ENCODE measurements around the gene EPSTI1. TPM values are rescaled to one million over a fixed set of nuclear protein-coding genes. Genes with fewer than 3 reads are reported as not detected.

Gene EPSTI1
- polyA plus RNA-seq, 2 donors, result 0.65 to 0.84 TPM

DNA sequence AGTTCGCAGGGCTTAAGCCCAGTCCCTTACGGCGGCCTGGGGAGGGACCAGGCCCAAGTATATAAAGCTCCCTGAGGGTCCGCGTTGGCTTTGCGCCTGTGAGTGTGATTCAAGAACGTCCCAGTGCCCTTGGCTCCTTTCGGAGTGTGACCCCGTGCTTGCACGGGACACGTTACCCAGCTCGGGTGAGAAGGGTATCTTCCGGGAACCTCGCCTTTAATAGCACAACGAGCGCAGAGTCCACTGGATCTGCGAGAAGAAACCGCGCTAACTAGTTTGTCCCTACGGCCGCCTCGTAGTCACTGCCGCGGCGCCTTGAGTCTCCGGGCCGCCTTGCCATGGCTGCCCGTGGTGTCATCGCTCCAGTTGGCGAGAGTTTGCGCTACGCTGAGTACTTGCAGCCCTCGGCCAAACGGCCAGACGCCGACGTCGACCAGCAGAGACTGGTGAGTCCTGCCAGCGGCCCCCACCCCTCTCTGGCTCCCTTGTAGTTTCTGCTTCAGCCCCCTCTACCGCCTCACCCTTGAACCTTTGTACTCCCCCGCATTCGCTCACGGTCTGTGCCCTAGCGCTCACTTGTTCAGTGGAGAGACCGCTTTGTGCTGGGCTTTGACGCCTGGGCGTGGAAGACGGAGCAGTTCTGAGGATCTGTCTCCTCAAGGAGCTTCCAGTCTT, 31.4 kb upstream of the EPSTI1 start, which contains the start of gene DNAJC15:
DNAJC15 (plus strand) TSS at position 298 of the 675 bp plus-strand sequence; CDS start at position 339, 41 bp downstream.
- H3K4me3 ChIP-seq (ENCODE audit: low read depth in 1 of 2, low read length in 2 of 2), result peak within 1 kb of the TSS; percentile 58 to 81
- WGBS, 2 donors, result 1 to 4% methylated on average over 48 of the region's 48 CpGs
- H3K9me3 ChIP-seq (ENCODE audit: control insufficient read depth in 2 of 2, insufficient read depth in 1 of 2, low read depth in 1 of 2, low read length in 1 of 2), result no peaks in the 10 kb centered on the region
- H3K4me1 ChIP-seq (ENCODE audit: control insufficient read depth in 2 of 2, insufficient read depth in 2 of 2, low read length in 1 of 2), result peaks cover 0 to 2% of the 10 kb centered on the region in 2 donors
- peaks cover 0 to 2% of the 10 kb centered on the region in 2 donors for H3K36me3 ChIP-seq (ENCODE audit: control insufficient read depth in 2 of 2, insufficient read depth in 2 of 2, low read length in 1 of 2)
- H3K27me3 ChIP-seq (ENCODE audit: control insufficient read depth in 1 of 2, insufficient read depth in 2 of 2, low read length in 2 of 2), result no peaks in the 10 kb centered on the region
- peak within 1 kb of the TSS; percentile 71 to 90 for H3K27ac ChIP-seq (ENCODE audit: low read depth in 2 of 2, low read length in 1 of 2)

DNA sequence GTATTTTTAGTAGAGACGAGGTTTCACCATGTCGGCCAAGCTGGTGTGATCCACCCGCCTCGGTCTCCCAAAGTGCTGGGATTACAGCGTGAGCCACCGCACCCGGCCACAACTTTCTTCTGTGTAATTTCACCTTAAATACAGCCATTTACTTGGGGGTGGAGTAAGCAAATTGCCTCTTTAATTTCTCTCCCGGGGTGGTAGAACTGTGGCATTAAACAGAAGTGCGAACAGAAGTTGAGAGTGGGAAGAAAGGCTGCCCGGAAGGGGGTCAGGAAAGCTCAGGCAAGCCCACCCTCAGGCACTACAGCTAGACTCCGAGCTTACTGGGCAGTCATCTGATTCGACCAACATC, 30.9 kb upstream of the EPSTI1 start:
- Histone ChIP-seq H3K4me3 (ENCODE audit: low read depth in 1 of 2, low read length in 2 of 2) (peak overlapping the region; percentile 58 to 81), H3K4me1 (ENCODE audit: control insufficient read depth in 2 of 2, insufficient read depth in 2 of 2, low read length in 1 of 2) (peaks cover 0 to 2% of the 10 kb centered on the region in 2 donors), H3K27ac (ENCODE audit: low read depth in 2 of 2, low read length in 1 of 2) (peak overlapping the region; percentile 71 to 90), H3K27me3 (ENCODE audit: control insufficient read depth in 1 of 2, insufficient read depth in 2 of 2, low read length in 2 of 2) (no peaks in the 10 kb centered on the region), H3K9me3 (ENCODE audit: control insufficient read depth in 2 of 2, insufficient read depth in 1 of 2, low read depth in 1 of 2, low read length in 1 of 2) (no peaks in the 10 kb centered on the region), H3K36me3 (ENCODE audit: control insufficient read depth in 2 of 2, insufficient read depth in 2 of 2, low read length in 1 of 2) (peaks cover 0 to 2% of the 10 kb centered on the region in 2 donors)
- 59 to 66% methylated on average over 12 of the region's 12 CpGs for WGBS, 2 donors

DNA sequence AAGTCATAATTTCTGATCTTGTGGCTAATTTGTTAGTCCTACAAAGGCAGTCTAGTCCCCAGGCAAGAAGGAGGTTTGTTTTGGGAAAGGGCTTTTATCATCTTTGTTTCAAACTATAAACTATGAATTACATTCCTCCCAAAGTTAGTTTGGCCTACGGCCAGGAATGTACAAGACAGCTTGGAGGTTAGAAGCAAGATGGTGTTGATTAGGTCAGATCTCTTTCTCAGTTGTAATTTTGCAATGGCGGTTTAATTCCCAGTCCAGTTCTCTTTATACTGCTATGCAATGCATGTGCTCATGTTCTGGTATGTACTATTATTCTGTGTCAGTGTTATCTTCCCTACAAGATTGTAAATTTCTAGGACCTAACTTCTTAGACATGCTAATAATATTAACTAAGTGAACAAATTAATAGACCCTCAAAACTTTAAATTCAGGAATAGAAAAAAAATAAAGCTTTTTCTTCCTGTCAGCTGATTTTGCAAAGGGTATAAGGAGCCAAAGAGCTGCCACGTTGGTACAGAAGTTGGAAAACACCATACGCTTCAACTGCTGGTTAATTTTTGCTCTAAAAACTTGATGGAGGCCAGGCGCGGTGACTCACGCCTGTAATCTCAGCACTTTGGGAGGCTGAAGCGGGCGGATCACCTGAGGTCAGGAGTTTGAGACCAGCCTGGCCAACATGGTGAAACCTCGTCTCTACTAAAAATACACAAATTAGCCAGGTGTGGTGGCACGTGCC, 30.1 kb upstream of the EPSTI1 start:
- no peaks in the 10 kb centered on the region for H3K9me3 ChIP-seq (ENCODE audit: control insufficient read depth in 2 of 2, insufficient read depth in 1 of 2, low read depth in 1 of 2, low read length in 1 of 2)
- no peaks in the 10 kb centered on the region for H3K27me3 ChIP-seq (ENCODE audit: control insufficient read depth in 1 of 2, insufficient read depth in 2 of 2, low read length in 2 of 2)
- no peaks in the 10 kb centered on the region for H3K36me3 ChIP-seq (ENCODE audit: control insufficient read depth in 2 of 2, insufficient read depth in 2 of 2, low read length in 1 of 2)
- 84 to 87% methylated on average over 11 of the region's 11 CpGs for WGBS, 2 donors
- H3K27ac ChIP-seq (ENCODE audit: low read depth in 2 of 2, low read length in 1 of 2), result no peak overlapping the region
- H3K4me1 ChIP-seq (ENCODE audit: control insufficient read depth in 2 of 2, insufficient read depth in 2 of 2, low read length in 1 of 2), result peaks cover 0 to 2% of the 10 kb centered on the region in 2 donors
- H3K4me3 ChIP-seq (ENCODE audit: low read depth in 1 of 2, low read length in 2 of 2), result no peak overlapping the region

DNA sequence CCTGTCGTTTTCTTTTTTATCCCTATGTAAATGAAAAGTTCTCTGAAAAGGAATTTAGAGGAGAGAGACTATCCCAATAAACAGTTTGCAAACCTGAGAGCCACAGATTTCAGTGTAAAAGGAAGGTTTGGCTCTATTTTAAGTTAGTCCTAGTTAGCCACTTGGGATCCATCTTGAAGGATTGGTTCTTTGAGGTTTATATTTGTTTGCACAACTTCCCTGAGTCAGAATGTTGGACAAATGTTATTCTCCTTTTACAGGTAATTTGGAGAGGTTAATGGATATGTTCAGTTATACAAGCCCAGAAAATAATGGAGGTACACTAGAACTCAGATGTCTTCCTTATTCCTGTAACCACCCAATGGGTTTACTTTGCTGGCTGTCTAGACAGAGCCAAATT, 28.8 kb upstream of the EPSTI1 start:
- WGBS, 2 donors, result 52 to 62% methylated on average over 1 of the region's 1 CpG
- H3K36me3 ChIP-seq (ENCODE audit: control insufficient read depth in 2 of 2, insufficient read depth in 2 of 2, low read length in 1 of 2), result no peaks in the 10 kb centered on the region
- no peaks in the 10 kb centered on the region for H3K9me3 ChIP-seq (ENCODE audit: control insufficient read depth in 2 of 2, insufficient read depth in 1 of 2, low read depth in 1 of 2, low read length in 1 of 2)
- H3K4me1 ChIP-seq (ENCODE audit: control insufficient read depth in 2 of 2, insufficient read depth in 2 of 2, low read length in 1 of 2), result peaks cover 0 to 2% of the 10 kb centered on the region in 2 donors
- H3K4me3 ChIP-seq (ENCODE audit: low read depth in 1 of 2, low read length in 2 of 2), result no peak overlapping the region
- H3K27me3 ChIP-seq (ENCODE audit: control insufficient read depth in 1 of 2, insufficient read depth in 2 of 2, low read length in 2 of 2), result no peaks in the 10 kb centered on the region
- no peak overlapping the region for H3K27ac ChIP-seq (ENCODE audit: low read depth in 2 of 2, low read length in 1 of 2)

GRCh38 chr13:43019811-43020210, 27.8 kb upstream of the EPSTI1 start:
- no peak overlapping the region for H3K27ac ChIP-seq (ENCODE audit: low read depth in 2 of 2, low read length in 1 of 2)
- no peaks in the 10 kb centered on the region for H3K4me1 ChIP-seq (ENCODE audit: control insufficient read depth in 2 of 2, insufficient read depth in 2 of 2, low read length in 1 of 2)
- no peaks in the 10 kb centered on the region for H3K27me3 ChIP-seq (ENCODE audit: control insufficient read depth in 1 of 2, insufficient read depth in 2 of 2, low read length in 2 of 2)
- H3K36me3 ChIP-seq (ENCODE audit: control insufficient read depth in 2 of 2, insufficient read depth in 2 of 2, low read length in 1 of 2), result no peaks in the 10 kb centered on the region
- no peaks in the 10 kb centered on the region for H3K9me3 ChIP-seq (ENCODE audit: control insufficient read depth in 2 of 2, insufficient read depth in 1 of 2, low read depth in 1 of 2, low read length in 1 of 2)
- 56 to 81% methylated on average over 2 of the region's 2 CpGs for WGBS, 2 donors
- no peak overlapping the region for H3K4me3 ChIP-seq (ENCODE audit: low read depth in 1 of 2, low read length in 2 of 2)

DNA sequence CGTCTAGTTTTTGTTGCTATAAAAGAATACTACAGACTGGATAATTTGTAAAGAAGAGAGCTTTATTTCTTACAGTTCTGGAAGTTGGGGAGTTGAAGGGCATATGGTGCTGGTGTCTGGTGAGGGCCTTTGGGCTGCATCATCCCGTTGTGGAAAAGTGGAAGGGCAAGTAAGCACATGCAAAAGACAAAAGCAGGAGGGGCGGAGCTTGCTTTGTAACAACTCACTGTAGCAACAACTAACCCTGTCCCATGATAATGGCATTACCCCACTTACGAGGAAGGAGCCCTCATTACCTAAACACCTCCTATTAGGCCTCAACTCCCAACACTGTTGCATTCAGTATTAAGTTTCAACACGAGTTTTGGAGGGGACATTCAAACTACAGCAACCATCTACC, 24.2 kb upstream of the EPSTI1 start:
- no peaks in the 10 kb centered on the region for H3K36me3 ChIP-seq (ENCODE audit: control insufficient read depth in 2 of 2, insufficient read depth in 2 of 2, low read length in 1 of 2)
- H3K27ac ChIP-seq (ENCODE audit: low read depth in 2 of 2, low read length in 1 of 2), result no peak overlapping the region
- no peaks in the 10 kb centered on the region for H3K4me1 ChIP-seq (ENCODE audit: control insufficient read depth in 2 of 2, insufficient read depth in 2 of 2, low read length in 1 of 2)
- WGBS, 2 donors, result 77 to 82% methylated on average over 5 of the region's 5 CpGs
- no peak overlapping the region for H3K4me3 ChIP-seq (ENCODE audit: low read depth in 1 of 2, low read length in 2 of 2)
- H3K9me3 ChIP-seq (ENCODE audit: control insufficient read depth in 2 of 2, insufficient read depth in 1 of 2, low read depth in 1 of 2, low read length in 1 of 2), result no peaks in the 10 kb centered on the region
- no peaks in the 10 kb centered on the region for H3K27me3 ChIP-seq (ENCODE audit: control insufficient read depth in 1 of 2, insufficient read depth in 2 of 2, low read length in 2 of 2)

DNA sequence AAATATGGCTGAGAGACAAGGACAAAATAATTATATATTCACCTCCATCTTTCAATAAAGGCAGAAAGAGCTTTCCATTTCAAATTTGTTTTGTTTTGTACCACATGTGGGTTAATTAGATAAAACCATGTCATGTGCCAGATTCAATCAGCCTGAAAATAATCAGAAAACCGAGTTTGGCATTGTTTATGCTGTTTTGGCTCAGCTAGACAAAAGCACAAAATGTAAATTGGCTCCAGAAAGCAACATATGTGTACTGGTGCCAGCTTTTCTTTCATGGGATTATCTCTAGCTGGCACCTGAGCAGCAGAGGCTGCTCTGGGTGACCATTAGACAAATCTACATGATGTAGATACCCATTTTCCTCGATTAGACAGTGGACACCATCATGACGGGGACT, 22.1 kb upstream of the EPSTI1 start:
- H3K27me3 ChIP-seq (ENCODE audit: control insufficient read depth in 1 of 2, insufficient read depth in 2 of 2, low read length in 2 of 2), result no peaks in the 10 kb centered on the region
- H3K36me3 ChIP-seq (ENCODE audit: control insufficient read depth in 2 of 2, insufficient read depth in 2 of 2, low read length in 1 of 2), result no peaks in the 10 kb centered on the region
- H3K4me1 ChIP-seq (ENCODE audit: control insufficient read depth in 2 of 2, insufficient read depth in 2 of 2, low read length in 1 of 2), result no peaks in the 10 kb centered on the region
- H3K4me3 ChIP-seq (ENCODE audit: low read depth in 1 of 2, low read length in 2 of 2), result no peak overlapping the region
- WGBS, 2 donors, result 62 to 63% methylated on average over 3 of the region's 3 CpGs
- H3K9me3 ChIP-seq (ENCODE audit: control insufficient read depth in 2 of 2, insufficient read depth in 1 of 2, low read depth in 1 of 2, low read length in 1 of 2), result no peaks in the 10 kb centered on the region
- no peak overlapping the region for H3K27ac ChIP-seq (ENCODE audit: low read depth in 2 of 2, low read length in 1 of 2)

DNA sequence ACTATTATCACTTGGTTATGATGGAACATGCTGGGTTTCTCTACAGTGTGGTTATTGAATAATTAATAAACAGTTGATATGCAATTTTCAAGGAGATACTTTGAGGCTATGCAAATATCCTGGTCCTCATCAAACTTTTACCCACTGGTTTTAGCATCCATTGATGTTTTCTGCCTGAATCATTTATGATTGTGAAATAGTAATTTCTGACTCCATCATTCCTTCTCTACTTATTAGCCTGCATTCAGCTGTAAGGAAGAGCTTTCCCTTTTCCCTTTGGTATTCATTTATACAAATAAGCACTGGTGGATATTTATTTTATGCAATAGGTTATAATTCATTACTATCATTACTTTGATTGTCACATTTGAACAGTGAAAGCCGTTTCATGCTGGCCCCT, 17.5 kb upstream of the EPSTI1 start:
- 78 to 93% methylated on average over 1 of the region's 1 CpG for WGBS, 2 donors
- Histone ChIP-seq H3K9me3 (ENCODE audit: control insufficient read depth in 2 of 2, insufficient read depth in 1 of 2, low read depth in 1 of 2, low read length in 1 of 2) (no peaks in the 10 kb centered on the region), H3K4me1 (ENCODE audit: control insufficient read depth in 2 of 2, insufficient read depth in 2 of 2, low read length in 1 of 2) (no peaks in the 10 kb centered on the region), H3K27me3 (ENCODE audit: control insufficient read depth in 1 of 2, insufficient read depth in 2 of 2, low read length in 2 of 2) (no peaks in the 10 kb centered on the region), H3K36me3 (ENCODE audit: control insufficient read depth in 2 of 2, insufficient read depth in 2 of 2, low read length in 1 of 2) (no peaks in the 10 kb centered on the region), H3K4me3 (ENCODE audit: low read depth in 1 of 2, low read length in 2 of 2) (no peak overlapping the region), H3K27ac (ENCODE audit: low read depth in 2 of 2, low read length in 1 of 2) (no peak overlapping the region)

DNA sequence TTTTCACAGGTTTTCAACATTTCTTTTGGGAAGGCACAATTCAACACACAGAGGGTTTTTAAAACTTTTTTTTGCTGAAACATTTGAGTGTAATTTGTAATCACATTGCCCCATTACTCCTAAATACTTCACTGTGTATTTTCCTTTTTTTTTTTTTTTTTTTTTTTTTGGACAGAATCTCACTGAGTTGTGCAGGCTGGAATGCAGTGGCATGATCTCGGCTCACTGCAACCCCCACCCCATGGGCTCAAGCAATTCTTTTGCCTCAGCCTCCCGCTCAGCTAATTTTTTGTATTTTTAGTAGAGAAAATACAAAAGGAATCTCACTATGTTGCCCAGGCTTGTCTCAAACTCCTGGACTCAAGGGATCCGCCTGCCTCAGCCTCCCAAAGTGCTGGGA, 16.6 kb upstream of the EPSTI1 start:
- Histone ChIP-seq H3K27ac (ENCODE audit: low read depth in 2 of 2, low read length in 1 of 2) (no peak overlapping the region), H3K36me3 (ENCODE audit: control insufficient read depth in 2 of 2, insufficient read depth in 2 of 2, low read length in 1 of 2) (no peaks in the 10 kb centered on the region), H3K4me3 (ENCODE audit: low read depth in 1 of 2, low read length in 2 of 2) (no peak overlapping the region), H3K4me1 (ENCODE audit: control insufficient read depth in 2 of 2, insufficient read depth in 2 of 2, low read length in 1 of 2) (no peaks in the 10 kb centered on the region), H3K27me3 (ENCODE audit: control insufficient read depth in 1 of 2, insufficient read depth in 2 of 2, low read length in 2 of 2) (no peaks in the 10 kb centered on the region), H3K9me3 (ENCODE audit: control insufficient read depth in 2 of 2, insufficient read depth in 1 of 2, low read depth in 1 of 2, low read length in 1 of 2) (no peaks in the 10 kb centered on the region)
- 89 to 90% methylated on average over 3 of the region's 3 CpGs for WGBS, 2 donors
